Measurements from ENCODE around the gene GRM6.

GRM6 gene

GRCh38 chr5:178983728-178984127 lies 11.4 kb downstream of the GRM6 start:
- DNase-seq (ENCODE audit: low read depth): no peak

GRCh38 chr5:178982941-178983340 lies 12.2 kb downstream of the GRM6 start:
- no peak for DNase-seq (ENCODE audit: low read depth)

- no peak for DNase-seq (ENCODE audit: low read depth)
These were observed 13.7 kb downstream of the GRM6 start for GRCh38 chr5:178981381-178981780.

GRCh38 chr5:178965465-178966055 lies 29.6 kb downstream of the GRM6 start:
- no peak for DNase-seq (ENCODE audit: low read depth)

- DNase-seq (ENCODE audit: low read depth): no peak
These were observed 53.8 kb downstream of the GRM6 start for GRCh38 chr5:178941361-178941760.

- DNase-seq (ENCODE audit: low read depth): peak; percentile 12
These were observed 54.4 kb downstream of the GRM6 start, which contains the start of gene ZNF454 for GRCh38 chr5:178940569-178941360. ZNF454 (plus strand) TSS chr5:178941198; CDS start chr5:178942792, 1,594 bp downstream.

- no peak for DNase-seq (ENCODE audit: low read depth)
These were observed 63.0 kb downstream of the GRM6 start for GRCh38 chr5:178931846-178932760.

Measured in GM04503 (cell line).